Testis (tissue), 2 donors: ENCODE data around the gene LMNTD2.

Source experiments
- POLR2A ChIP-seq: fragments of 450-650 bp; IDR thresholded peaks from one replicate; pipeline ENCODE4 v1.6.1; 2017; ENCODE audit warnings: antibody characterized with exemption, mild to moderate bottlenecking, moderate library complexity
- TF ChIP-seq, protein P1 (sequence below), 3 experiments: fragments of 450-650 bp in 2 of 3; fragments of 200-600 bp in 1 of 3; sonication (generic) in 1 of 3; IDR thresholded peaks; one replicate each; pipeline ENCODE4 v1.5.1; 2016 to 2019; ENCODE audit warnings: antibody characterized with exemption in 3 of 3, mild to moderate bottlenecking in 2 of 3, moderate library complexity in 1 of 3

DNA sequence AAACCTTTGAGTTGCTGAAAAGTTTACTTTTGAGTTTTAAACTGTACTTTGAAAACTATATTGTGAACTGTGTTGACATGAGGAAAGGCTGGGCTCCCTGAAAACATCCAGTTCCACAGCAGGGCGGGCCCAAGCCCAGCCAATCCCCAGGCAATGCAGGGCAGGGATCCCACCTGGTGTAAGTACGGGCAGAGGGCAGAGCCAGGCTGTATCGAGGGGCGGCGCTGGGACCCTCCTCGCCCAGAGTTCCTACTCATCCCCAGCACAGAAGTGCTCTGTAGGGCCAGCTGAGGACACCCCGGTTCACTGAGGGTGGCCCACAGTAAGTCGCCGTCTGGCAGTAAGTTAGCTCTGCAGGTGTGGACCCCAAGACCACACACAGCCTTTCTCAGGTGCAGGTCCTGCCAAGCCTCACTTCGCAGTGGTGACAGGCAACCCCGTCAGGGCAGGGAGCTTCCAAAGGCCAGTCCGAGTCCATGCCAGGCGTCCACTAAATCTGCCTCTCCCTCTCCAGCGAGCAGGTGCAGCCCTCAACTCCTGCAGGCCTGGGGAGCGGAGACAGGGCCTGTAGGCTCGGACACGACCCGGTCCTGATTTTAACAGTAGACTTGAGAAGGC lies 6.6 kb upstream of the LMNTD2 start:
- TF ChIP-seq, protein P1, sequence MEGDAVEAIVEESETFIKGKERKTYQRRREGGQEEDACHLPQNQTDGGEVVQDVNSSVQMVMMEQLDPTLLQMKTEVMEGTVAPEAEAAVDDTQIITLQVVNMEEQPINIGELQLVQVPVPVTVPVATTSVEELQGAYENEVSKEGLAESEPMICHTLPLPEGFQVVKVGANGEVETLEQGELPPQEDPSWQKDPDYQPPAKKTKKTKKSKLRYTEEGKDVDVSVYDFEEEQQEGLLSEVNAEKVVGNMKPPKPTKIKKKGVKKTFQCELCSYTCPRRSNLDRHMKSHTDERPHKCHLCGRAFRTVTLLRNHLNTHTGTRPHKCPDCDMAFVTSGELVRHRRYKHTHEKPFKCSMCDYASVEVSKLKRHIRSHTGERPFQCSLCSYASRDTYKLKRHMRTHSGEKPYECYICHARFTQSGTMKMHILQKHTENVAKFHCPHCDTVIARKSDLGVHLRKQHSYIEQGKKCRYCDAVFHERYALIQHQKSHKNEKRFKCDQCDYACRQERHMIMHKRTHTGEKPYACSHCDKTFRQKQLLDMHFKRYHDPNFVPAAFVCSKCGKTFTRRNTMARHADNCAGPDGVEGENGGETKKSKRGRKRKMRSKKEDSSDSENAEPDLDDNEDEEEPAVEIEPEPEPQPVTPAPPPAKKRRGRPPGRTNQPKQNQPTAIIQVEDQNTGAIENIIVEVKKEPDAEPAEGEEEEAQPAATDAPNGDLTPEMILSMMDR (IDR thresholded peaks at IDR 0.05): no peak
- no peak for TF ChIP-seq POLR2A
